ENCODE results near the gene HSD17B11. TPM values are rescaled to one million over a fixed set of nuclear protein-coding genes. Genes with fewer than 3 reads are reported as not detected.

Gene HSD17B11
- total and polyA plus RNA-seq, 12 donors, result 34.1 to 202 (median 96.1) TPM

DNA sequence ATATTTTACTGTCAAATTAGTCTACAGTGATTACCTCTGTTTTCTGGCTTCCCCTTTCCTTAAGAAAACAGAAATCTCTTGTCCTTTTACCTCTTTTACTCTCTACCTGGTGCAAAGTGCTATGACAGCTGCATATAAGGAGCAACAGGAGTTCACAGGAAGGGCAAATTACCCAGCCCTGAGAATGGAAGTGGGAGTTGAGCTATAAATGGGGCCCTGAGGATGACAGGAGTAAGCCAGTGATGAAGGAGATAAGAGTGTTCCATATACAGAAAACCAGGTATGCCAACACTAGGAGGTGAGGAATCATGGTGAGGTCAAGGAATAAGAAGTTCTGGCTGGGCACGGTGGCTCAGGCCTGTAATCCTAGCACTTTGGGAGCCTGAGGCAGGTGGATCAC is 63.9 kb downstream of the HSD17B11 start:
- 88 to 100% (median 92%) methylated on average over 1 of the region's 1 CpG for WGBS, 4 donors
- Histone ChIP-seq H3K36me3 (replicated peaks in 1 of 2) (no peaks in the 10 kb centered on the region), H3K27me3 (no peaks in the 10 kb centered on the region), H3K27ac (no peak overlapping the region), H3K4me1 (replicated peaks in 1 of 2) (no peaks in the 10 kb centered on the region), H3K9me3 (replicated peaks in 1 of 3) (peaks cover 0 to 6% (median 0%) of the 10 kb centered on the region in 3 donors), H3K4me3 (no peak overlapping the region)
- no peak for DNase-seq
- TF ChIP-seq POLR2A (IDR thresholded peaks at IDR 0.05), result no peak
- TF ChIP-seq, protein P1, sequence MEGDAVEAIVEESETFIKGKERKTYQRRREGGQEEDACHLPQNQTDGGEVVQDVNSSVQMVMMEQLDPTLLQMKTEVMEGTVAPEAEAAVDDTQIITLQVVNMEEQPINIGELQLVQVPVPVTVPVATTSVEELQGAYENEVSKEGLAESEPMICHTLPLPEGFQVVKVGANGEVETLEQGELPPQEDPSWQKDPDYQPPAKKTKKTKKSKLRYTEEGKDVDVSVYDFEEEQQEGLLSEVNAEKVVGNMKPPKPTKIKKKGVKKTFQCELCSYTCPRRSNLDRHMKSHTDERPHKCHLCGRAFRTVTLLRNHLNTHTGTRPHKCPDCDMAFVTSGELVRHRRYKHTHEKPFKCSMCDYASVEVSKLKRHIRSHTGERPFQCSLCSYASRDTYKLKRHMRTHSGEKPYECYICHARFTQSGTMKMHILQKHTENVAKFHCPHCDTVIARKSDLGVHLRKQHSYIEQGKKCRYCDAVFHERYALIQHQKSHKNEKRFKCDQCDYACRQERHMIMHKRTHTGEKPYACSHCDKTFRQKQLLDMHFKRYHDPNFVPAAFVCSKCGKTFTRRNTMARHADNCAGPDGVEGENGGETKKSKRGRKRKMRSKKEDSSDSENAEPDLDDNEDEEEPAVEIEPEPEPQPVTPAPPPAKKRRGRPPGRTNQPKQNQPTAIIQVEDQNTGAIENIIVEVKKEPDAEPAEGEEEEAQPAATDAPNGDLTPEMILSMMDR (IDR thresholded peaks at IDR 0.05), result no peak
- intact Hi-C loops (cut with DNase I), result no loop called here

DNA sequence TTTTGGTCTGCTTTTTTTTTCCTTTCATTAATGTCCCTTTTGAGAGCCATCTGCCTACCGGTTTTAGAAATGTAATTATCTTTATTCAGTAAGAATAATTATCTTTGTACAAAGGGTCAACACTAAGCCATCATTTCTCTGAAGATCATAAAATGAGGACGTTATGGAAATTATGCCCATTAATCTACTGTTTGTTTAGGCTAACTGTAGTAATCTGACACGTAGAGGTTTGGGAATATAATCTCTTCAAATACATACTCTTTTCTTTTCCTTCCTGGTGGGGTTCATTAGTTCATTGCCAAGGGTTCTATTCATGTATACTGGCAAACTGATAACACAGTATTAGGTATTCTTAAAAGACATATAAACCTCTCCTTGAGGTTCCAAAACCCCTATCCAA is 64.5 kb downstream of the HSD17B11 start:
- Histone ChIP-seq H3K9me3 (replicated peaks in 1 of 3) (peaks cover 0 to 1% (median 0%) of the 10 kb centered on the region in 3 donors), H3K27me3 (no peaks in the 10 kb centered on the region), H3K27ac (no peak overlapping the region), H3K36me3 (replicated peaks in 1 of 2) (no peaks in the 10 kb centered on the region), H3K4me1 (replicated peaks in 1 of 2) (no peaks in the 10 kb centered on the region), H3K4me3 (no peak overlapping the region)
- intact Hi-C loops (cut with DNase I), result no loop called here
- WGBS, 4 donors, result 62 to 66% (median 65%) methylated on average over 3 of the region's 3 CpGs
- no peak for DNase-seq
- TF ChIP-seq, protein P1 (IDR thresholded peaks at IDR 0.05), result no peak
- TF ChIP-seq POLR2A (IDR thresholded peaks at IDR 0.05), result no peak

DNA sequence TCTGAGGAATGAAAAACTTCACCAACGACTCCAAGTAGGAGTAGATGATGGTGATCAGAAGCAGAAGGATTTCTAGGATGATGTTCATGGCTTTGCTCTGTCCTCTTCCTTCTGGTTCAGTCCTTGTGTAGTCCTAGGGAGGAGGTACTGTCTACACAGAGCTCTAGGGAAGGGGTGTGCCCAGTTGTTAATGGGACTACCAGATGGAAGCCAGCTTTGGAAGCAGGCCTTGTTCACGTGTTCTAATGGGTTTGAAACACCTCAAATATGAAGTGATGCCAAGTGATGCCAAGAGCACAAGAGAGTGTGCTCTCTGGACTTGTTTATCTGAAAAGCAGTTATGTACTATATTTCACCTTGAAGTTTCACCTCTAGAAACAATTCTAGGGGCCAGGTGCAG is 68.2 kb downstream of the HSD17B11 start, which contains the start of gene HSD17B13:
Gene HSD17B13, minus strand, starts transcription at position 129 of the 400 bp plus-strand sequence. Its CDS starts 41 bp downstream, at position 88.
- WGBS, 4 donors, result 53 to 87% (median 71%) methylated on average over 2 of the region's 2 CpGs
- no peak within 1 kb of the TSS for H3K27ac ChIP-seq
- H3K4me3 ChIP-seq, result no peak within 1 kb of the TSS
- DNase-seq, result no peak
- H3K9me3 ChIP-seq (replicated peaks in 1 of 3), result no peaks in the 10 kb centered on the region
- intact Hi-C loops (cut with DNase I), result no loop called here
- no peaks in the 10 kb centered on the region for H3K36me3 ChIP-seq (replicated peaks in 1 of 2)
- TF ChIP-seq, protein P1 (IDR thresholded peaks at IDR 0.05), result no peak
- no peak for TF ChIP-seq POLR2A (IDR thresholded peaks at IDR 0.05)
- no peaks in the 10 kb centered on the region for H3K4me1 ChIP-seq (replicated peaks in 1 of 2)
- H3K27me3 ChIP-seq, result no peaks in the 10 kb centered on the region

DNA sequence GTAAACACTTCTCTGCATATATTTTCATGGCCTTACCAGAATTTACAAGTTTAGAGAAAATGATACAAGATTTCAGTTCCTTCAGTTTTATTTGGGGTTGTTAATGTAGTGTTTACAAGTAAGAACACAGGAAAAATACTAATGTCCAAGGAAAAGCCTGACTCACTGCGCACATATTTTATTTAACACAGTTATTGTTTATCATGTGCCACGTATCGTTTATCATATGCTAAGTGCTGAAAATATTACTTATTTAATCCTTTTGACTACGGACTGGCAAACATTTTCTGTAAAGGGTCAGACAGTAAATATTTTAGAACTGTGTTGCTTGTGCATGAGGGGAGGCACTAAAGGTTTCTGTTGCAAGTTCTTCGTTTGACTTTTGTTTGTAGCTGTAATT is 69.1 kb downstream of the HSD17B11 start:
- H3K9me3 ChIP-seq (replicated peaks in 1 of 3), result no peaks in the 10 kb centered on the region
- no peaks in the 10 kb centered on the region for H3K4me1 ChIP-seq (replicated peaks in 1 of 2)
- 78 to 87% (median 84%) methylated on average over 5 of the region's 5 CpGs for WGBS, 4 donors
- no peak for DNase-seq
- no peaks in the 10 kb centered on the region for H3K27me3 ChIP-seq
- H3K36me3 ChIP-seq (replicated peaks in 1 of 2), result no peaks in the 10 kb centered on the region
- H3K4me3 ChIP-seq, result no peak overlapping the region
- intact Hi-C loops (cut with DNase I), result no loop called here
- no peak overlapping the region for H3K27ac ChIP-seq
- no peak for TF ChIP-seq POLR2A (IDR thresholded peaks at IDR 0.05)
- TF ChIP-seq, protein P1 (IDR thresholded peaks at IDR 0.05), result no peak
